Activated CD4-positive, alpha-beta T cell treated with anti-CD3 and anti-CD28 coated beads, Interleukin-2, amount 10 ng/mL, durations not matched to agents 7 days and 5 days (primary cell): ENCODE data around the gene IL17RB. TPM values are rescaled to one million over a fixed set of nuclear protein-coding genes. Genes with fewer than 3 reads are reported as not detected.
A peak's percentile ranks its signal among the peaks of the same experiment; 100 is the strongest.

Experiments used
- CTCF ChIA-PET: fragments of 350-600 bp; sonication (Branson Sonifier 250); formaldehyde crosslinking; loops from one replicate; lab custom pipeline; 2021; ENCODE audit warnings: antibody characterized with exemption; lab: Charles Lee
- POLR2A ChIA-PET: fragments of 350-600 bp; sonication (Branson Sonifier 250); formaldehyde crosslinking; loops from one replicate; lab custom pipeline; 2021; ENCODE audit warnings: antibody characterized with exemption; lab: Charles Lee
- DNase-seq: peaks from one replicate; pipeline ENCODE4 v3.0.0-alpha.2; 2020
- H3K27ac Mint-ChIP-seq: one replicate; pipeline ENCODE4 v1.8.0; 2021; ENCODE audit warnings: mild to moderate bottlenecking, moderate library complexity, mixed read lengths
- H3K27me3 Mint-ChIP-seq: one replicate; pipeline ENCODE4 v1.8.0; 2021; ENCODE audit warnings: mixed read lengths
- H3K36me3 Mint-ChIP-seq: one replicate; pipeline ENCODE4 v1.8.0; 2021; ENCODE audit warnings: low read depth, mixed read lengths
- H3K4me1 Mint-ChIP-seq: one replicate; pipeline ENCODE4 v1.8.0; 2021; ENCODE audit warnings: mixed read lengths
- H3K4me3 Mint-ChIP-seq: one replicate; pipeline ENCODE4 v1.8.0; 2021; ENCODE audit warnings: mild to moderate bottlenecking, moderate library complexity, mixed read lengths
- H3K9me3 Mint-ChIP-seq: one replicate; pipeline ENCODE4 v1.8.0; 2021; ENCODE audit warnings: mixed read lengths
- total RNA-seq, 2 experiments: library from RNA; stranded (reverse); gene quantifications; one replicate each; pipeline ENCODE4 v1.2.3, GENCODE V29; 2021

The IL17RB gene
- total RNA-seq, 2 experiments from 2014 or later, result 2.9 to 3.7 TPM

- DNase-seq, result no peak
- H3K9me3 Mint-ChIP-seq, result no peaks in the 10 kb centered on the region
- no peaks in the 10 kb centered on the region for H3K36me3 Mint-ChIP-seq
- peaks cover 15% of the 10 kb centered on the region for H3K27me3 Mint-ChIP-seq
- ChIA-PET POLR2A (no interaction called here), CTCF (no interaction called here)
- no peak overlapping the region for H3K27ac Mint-ChIP-seq
- H3K4me1 Mint-ChIP-seq, result no peaks in the 10 kb centered on the region
- no peak overlapping the region for H3K4me3 Mint-ChIP-seq
These were observed 20.3 kb upstream of the IL17RB start for GRCh38 chr3:53826048-53826447.

DNA sequence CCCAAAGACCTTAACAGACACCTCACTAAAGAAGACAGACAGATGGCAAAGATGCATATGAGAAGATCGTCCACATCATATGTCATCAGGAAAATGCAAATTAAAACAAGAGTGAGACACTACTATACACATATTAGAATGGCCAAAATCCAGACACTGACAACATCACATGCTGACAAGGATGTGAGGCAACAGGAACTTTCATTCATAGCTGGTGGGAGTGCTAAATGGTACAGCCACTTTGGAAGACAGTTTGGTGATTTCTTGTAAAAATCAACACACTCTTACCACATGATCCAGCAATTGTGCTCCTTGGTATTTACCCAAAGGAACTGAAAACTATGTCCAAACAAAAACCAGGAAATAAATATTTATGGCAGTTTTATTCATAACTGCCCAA, 17.8 kb upstream of the IL17RB start:
- no peak for DNase-seq
- CTCF ChIA-PET, result no interaction called here
- Mint-ChIP-seq H3K9me3 (no peaks in the 10 kb centered on the region), H3K27me3 (peaks cover 15% of the 10 kb centered on the region), H3K4me3 (no peak overlapping the region), H3K27ac (no peak overlapping the region), H3K36me3 (no peaks in the 10 kb centered on the region), H3K4me1 (no peaks in the 10 kb centered on the region)
- POLR2A ChIA-PET, result no interaction called here

DNA sequence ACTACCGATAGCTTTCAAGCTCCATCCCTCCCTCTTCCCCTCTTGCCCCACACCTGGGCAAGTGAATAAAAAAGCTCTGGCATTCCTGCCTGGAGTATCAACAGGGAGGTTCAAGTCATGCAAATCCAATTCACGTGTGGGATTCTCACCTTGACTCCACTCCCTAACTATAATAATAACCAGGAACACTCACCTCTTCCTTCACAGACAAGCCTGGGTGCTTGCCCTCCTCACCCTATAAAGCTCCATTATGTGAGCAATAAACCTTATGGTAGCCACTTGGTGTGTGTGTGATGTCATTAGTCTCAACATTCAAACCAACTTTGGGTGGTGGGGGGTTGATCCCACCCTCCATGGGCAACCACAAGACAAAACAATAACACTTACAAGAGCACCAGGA, 16.8 kb upstream of the IL17RB start:
- H3K27ac Mint-ChIP-seq, result no peak overlapping the region
- DNase-seq, result no peak
- ChIA-PET CTCF (no interaction called here), POLR2A (no interaction called here)
- H3K4me1 Mint-ChIP-seq, result no peaks in the 10 kb centered on the region
- H3K4me3 Mint-ChIP-seq, result no peak overlapping the region
- H3K27me3 Mint-ChIP-seq, result peaks cover 14% of the 10 kb centered on the region
- H3K9me3 Mint-ChIP-seq, result no peaks in the 10 kb centered on the region
- H3K36me3 Mint-ChIP-seq, result no peaks in the 10 kb centered on the region

DNA sequence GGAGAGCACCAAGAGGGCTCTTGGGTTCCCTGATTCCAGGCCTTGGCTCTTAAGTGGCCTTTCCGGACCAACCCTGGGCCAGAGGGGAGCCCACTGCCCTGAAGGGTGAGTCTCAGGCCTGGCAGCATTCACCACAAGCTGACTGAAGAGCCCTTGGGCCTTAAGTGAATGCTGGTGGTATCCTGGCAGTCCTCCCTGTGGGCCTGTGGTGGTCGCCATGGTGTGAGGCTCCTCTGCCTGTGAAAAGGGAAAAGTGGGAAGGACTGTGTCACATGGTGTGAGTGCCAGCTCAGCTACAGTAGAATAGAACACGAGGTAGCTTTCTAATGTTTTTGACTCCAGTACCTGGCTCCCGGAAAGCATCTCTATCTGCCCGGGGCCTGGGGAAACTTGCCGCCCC, 15.4 kb upstream of the IL17RB start:
- POLR2A ChIA-PET, result no interaction called here
- no peak for DNase-seq
- H3K36me3 Mint-ChIP-seq, result no peaks in the 10 kb centered on the region

GRCh38 chr3:53833053-53833645, 13.2 kb upstream of the IL17RB start:
- H3K27me3 Mint-ChIP-seq, result no peaks in the 10 kb centered on the region

More for the DNA sequence above, 15.4 kb upstream of the IL17RB start:
- Mint-ChIP-seq H3K4me3 (no peak overlapping the region), H3K27ac (no peak overlapping the region), H3K9me3 (no peaks in the 10 kb centered on the region), H3K4me1 (no peaks in the 10 kb centered on the region), H3K27me3 (peaks cover 3% of the 10 kb centered on the region)
- CTCF ChIA-PET, result no interaction called here

DNA sequence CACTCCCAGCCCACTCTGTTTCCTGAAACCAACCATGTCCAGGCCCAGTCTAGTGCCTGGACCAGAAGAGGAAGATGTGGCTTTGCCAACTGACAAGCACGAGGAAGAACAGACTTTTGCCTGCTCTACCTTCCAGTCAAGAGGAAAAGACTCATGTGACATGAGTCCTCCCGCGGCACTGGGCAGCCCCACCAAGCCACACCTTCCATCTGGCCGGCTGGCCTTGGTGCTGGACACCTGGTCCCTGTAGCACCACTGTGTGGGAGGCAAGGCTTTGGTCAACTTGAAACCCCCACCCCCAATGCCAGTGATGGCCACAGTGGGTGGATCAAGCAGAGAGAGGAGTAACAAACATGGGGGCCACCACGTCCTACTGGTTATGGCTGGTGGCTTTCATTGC, 12.7 kb upstream of the IL17RB start:
- Mint-ChIP-seq H3K4me3 (no peak overlapping the region), H3K9me3 (no peaks in the 10 kb centered on the region), H3K36me3 (no peaks in the 10 kb centered on the region), H3K4me1 (no peaks in the 10 kb centered on the region), H3K27ac (no peak overlapping the region), H3K27me3 (no peaks in the 10 kb centered on the region)
- no peak for DNase-seq
- ChIA-PET CTCF (interaction anchor here (2.1 kb wide), 1 partner anchor 10 kb away, joined by 5 read pairs; no protein-coding TSS in a partner anchor), POLR2A (no interaction called here)

More at GRCh38 chr3:53833053-53833645, 13.2 kb upstream of the IL17RB start:
- ChIA-PET CTCF (no interaction called here), POLR2A (no interaction called here)
- no peaks in the 10 kb centered on the region for H3K36me3 Mint-ChIP-seq
- no peak overlapping the region for H3K4me3 Mint-ChIP-seq
- no peak for DNase-seq
- no peaks in the 10 kb centered on the region for H3K4me1 Mint-ChIP-seq
- no peak overlapping the region for H3K27ac Mint-ChIP-seq
- no peaks in the 10 kb centered on the region for H3K9me3 Mint-ChIP-seq

DNA sequence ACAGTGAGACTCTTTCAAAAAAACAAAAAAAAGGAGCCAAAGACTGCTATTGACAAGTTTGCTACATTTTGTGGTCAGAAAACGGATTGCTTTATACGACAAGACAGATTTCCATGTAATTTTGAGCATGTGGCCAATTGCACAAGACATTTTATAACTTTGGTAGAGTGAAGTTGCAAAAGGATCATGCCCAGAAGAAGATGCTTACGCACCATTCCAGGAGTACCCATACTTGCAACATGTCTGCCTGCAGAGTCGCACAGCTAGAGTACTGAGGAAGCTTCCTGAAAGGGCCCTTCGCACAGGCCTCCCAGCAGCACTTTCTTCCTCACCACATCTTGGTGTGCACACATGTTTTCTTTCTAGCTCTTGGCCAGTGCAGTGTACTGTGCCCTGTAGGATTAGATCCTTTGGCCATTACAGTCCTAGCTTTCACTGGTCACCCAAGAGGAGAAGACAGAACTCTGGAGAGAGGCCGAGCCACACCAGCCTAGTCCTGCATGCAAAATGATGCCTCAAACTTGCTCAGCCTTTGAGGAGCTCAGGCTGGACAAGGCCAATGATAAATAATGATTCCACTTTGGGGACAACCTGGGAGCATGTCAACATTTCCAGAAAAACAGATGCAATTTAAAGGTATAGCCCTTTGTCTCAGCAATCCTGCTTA, 11.8 kb upstream of the IL17RB start:
- no peaks in the 10 kb centered on the region for H3K9me3 Mint-ChIP-seq
- no peak overlapping the region for H3K27ac Mint-ChIP-seq
- no peaks in the 10 kb centered on the region for H3K36me3 Mint-ChIP-seq
- no peak overlapping the region for H3K4me3 Mint-ChIP-seq
- H3K27me3 Mint-ChIP-seq, result peaks cover 4% of the 10 kb centered on the region
- ChIA-PET CTCF (interaction anchor here (2.1 kb wide), 1 partner anchor 10 kb away, joined by 5 read pairs; no protein-coding TSS in a partner anchor), POLR2A (no interaction called here)
- no peaks in the 10 kb centered on the region for H3K4me1 Mint-ChIP-seq
- DNase-seq, result no peak

DNA sequence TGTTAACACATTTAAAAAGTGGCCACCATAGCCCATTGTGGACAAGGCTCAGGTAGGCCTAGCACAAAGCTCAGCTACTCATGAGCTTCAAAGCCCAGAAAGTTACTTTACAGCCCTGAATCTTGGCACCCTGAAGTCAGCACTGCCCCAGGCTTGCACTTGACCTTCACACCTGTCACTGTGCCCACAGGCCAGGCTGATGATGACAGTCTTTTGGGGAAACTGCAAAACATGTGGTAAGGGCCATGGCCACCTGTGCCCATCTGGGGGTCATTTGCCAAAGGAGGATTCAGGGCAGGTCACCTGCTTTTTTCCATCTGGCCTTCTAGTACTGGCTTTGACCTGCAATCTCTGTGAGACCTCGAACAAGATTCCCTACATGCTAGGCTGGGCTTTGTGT, 11.1 kb upstream of the IL17RB start:
- POLR2A ChIA-PET, result no interaction called here
- CTCF ChIA-PET, result interaction anchor here (0.7 to 2.1 kb wide), 2 partner anchors 9 to 13 kb away, joined by 3 to 5 read pairs; no protein-coding TSS in a partner anchor

GRCh38 chr3:53836084-53836872, 10.1 kb upstream of the IL17RB start:
- Mint-ChIP-seq H3K4me3 (no peak overlapping the region), H3K27ac (peak overlapping the region; percentile 60), H3K4me1 (no peaks in the 10 kb centered on the region), H3K27me3 (peaks cover 11% of the 10 kb centered on the region), H3K9me3 (no peaks in the 10 kb centered on the region), H3K36me3 (no peaks in the 10 kb centered on the region)
- DNase-seq, result no peak
- POLR2A ChIA-PET, result no interaction called here
- CTCF ChIA-PET, result no interaction called here

More for the DNA sequence above, 11.1 kb upstream of the IL17RB start:
- Mint-ChIP-seq H3K36me3 (no peaks in the 10 kb centered on the region), H3K4me3 (no peak overlapping the region), H3K4me1 (no peaks in the 10 kb centered on the region), H3K9me3 (no peaks in the 10 kb centered on the region), H3K27me3 (peaks cover 7% of the 10 kb centered on the region), H3K27ac (no peak overlapping the region)
- no peak for DNase-seq

DNA sequence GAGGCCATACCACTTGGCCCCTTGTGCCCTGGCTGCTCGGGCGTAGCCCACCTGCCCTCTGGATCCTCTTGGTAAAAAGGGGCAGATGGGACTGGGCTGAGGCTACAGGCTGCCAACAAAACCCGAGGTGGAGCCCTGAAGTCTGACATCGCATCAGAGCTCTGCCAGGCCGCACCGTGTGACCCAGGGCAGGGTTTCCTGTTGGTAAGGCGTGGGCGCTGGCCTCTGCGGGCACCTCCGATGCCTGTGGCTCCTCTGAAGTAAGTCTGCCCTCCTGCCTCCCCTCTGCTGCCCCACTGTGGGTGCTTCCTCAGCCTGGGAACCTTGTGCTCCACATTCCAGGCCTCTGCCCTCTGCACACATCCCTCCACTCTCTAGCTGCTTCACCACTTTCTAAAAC, 9.0 kb upstream of the IL17RB start:
- Mint-ChIP-seq H3K36me3 (no peaks in the 10 kb centered on the region), H3K9me3 (no peaks in the 10 kb centered on the region), H3K4me1 (no peaks in the 10 kb centered on the region), H3K27ac (no peak overlapping the region), H3K27me3 (peaks cover 16% of the 10 kb centered on the region), H3K4me3 (no peak overlapping the region)
- CTCF ChIA-PET, result no interaction called here
- no peak for DNase-seq
- POLR2A ChIA-PET, result no interaction called here

DNA sequence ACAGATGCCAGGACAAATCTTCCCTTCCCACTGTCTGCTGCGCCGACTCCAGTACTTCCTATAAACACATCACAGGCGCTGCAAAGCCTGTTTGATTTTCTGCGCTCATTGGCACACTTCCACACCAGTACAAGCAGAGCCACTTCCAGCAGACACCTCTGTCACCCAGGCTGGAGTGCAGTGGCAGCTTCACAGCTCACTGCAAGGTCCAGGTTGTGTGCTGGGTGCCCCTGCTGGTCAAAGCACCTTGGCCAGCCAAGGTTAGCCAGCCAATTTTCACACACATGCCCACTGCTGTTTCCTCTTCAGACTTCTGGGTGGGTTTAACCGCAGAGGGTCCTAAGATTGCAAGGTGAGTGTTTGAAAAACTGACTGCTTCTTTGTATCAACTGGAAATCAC, 5.1 kb upstream of the IL17RB start:
- POLR2A ChIA-PET, result no interaction called here
- Mint-ChIP-seq H3K4me3 (no peak overlapping the region), H3K36me3 (no peaks in the 10 kb centered on the region), H3K27me3 (peaks cover 44% of the 10 kb centered on the region), H3K4me1 (peaks cover 3% of the 10 kb centered on the region), H3K9me3 (no peaks in the 10 kb centered on the region), H3K27ac (no peak overlapping the region)
- CTCF ChIA-PET, result interaction anchor here (1.0 kb wide), 1 partner anchor 12 kb away, joined by 3 read pairs; no protein-coding TSS in a partner anchor
- DNase-seq, result no peak

- DNase-seq, result no peak
- H3K27me3 Mint-ChIP-seq, result peaks cover 54% of the 10 kb centered on the region
- no peak overlapping the region for H3K4me3 Mint-ChIP-seq
- no peaks in the 10 kb centered on the region for H3K9me3 Mint-ChIP-seq
- peaks cover 3% of the 10 kb centered on the region for H3K4me1 Mint-ChIP-seq
- H3K36me3 Mint-ChIP-seq, result no peaks in the 10 kb centered on the region
- POLR2A ChIA-PET, result no interaction called here
- CTCF ChIA-PET, result no interaction called here
- no peak overlapping the region for H3K27ac Mint-ChIP-seq
These were observed 3.8 kb upstream of the IL17RB start for GRCh38 chr3:53842436-53843194.
